ENCODE data around the gene BCR. TPM values are rescaled to one million over a fixed set of nuclear protein-coding genes. Genes with fewer than 3 reads are reported as not detected.

Gene BCR
- total and polyA plus RNA-seq, 2 donors (not counting 1 experiment from before 2014, with no cell fraction given), result 30.2 to 46.4 TPM

DNA sequence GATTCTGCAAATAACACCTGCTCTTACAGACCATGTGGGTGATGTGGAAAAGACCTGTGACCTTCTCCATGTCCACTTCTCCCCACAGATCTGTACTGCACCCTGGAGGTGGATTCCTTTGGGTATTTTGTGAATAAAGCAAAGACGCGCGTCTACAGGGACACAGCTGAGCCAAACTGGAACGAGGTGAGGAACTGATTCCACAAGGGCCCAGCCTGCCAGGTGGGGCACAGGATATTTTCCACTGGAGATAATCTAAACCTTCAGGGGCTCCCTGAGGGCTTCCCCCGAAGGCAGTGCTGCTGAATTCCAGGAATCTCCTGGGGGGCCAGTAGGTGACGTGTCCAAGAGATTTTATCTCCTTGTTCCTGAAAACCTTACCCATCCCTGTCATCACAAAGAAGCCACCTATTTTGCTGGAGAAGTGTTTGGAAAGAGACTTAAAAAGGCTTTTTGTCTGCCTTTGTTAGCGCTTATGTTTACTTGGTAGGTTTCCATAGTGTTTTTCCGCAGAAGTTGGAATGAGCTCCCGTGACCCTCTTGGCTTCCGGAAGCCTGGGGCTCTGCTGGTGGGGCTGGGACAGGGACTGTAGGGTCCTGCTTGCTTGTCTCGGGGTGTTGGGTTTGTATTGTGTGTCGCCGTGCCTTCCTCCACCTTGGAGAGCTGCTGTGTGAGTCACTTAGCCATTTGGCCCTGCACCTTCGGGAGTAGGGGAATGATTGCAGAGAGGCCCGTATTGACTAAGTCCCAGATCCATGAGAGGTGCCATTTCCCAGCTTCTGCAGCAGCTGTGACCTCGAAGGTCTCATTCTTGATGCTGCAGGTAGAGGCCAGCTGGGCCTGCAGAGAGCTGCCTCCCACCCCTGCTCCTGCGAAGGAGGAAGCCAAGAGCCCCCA is 112.4 kb downstream of the BCR start:
- Mint-ChIP-seq H3K27me3 (no peaks in the 10 kb centered on the region), H3K9me3 (ENCODE audit: insufficient read depth) (no peaks in the 10 kb centered on the region), H3K27ac (no peak overlapping the region), H3K4me3 (no peak overlapping the region), H3K4me1 (no peaks in the 10 kb centered on the region)
- ChIA-PET CTCF (interaction anchor here (1.4 to 4.0 kb wide), 2 partner anchors 11 to 119 kb away, joined by 5 to 26 read pairs; no protein-coding TSS in a partner anchor), POLR2A (no interaction called here)
- H3K27me3 ChIP-seq (replicated peaks in 1 of 4; ENCODE audit: control extremely low read depth in 1 of 4, control insufficient read depth in 3 of 4, insufficient read depth in 4 of 4, low read length in 3 of 4), result no peaks in the 10 kb centered on the region
- H3K36me3 ChIP-seq (replicated peaks in 1 of 2; ENCODE audit: control extremely low read depth in 1 of 2, control insufficient read depth in 1 of 2, extremely low read depth in 1 of 2, insufficient read depth in 2 of 2, low read length in 1 of 2), result peaks cover 0 to 48% of the 10 kb centered on the region in 2 experiments
- no peak overlapping the region for H3K4me2 ChIP-seq (replicated peaks; ENCODE audit: low read depth, low read length, poor library complexity, severe bottlenecking)
- no peak for DNase-seq
- H3K9me3 ChIP-seq (ENCODE audit: control extremely low read depth in 1 of 3, control insufficient read depth in 2 of 3, insufficient read depth in 1 of 3, low read length in 2 of 3), result peaks cover 0 to 2% (median 0%) of the 10 kb centered on the region in 3 donors
- H3K9ac ChIP-seq (ENCODE audit: low read length), result no peak overlapping the region
- no peaks in the 10 kb centered on the region for H3K79me2 ChIP-seq (ENCODE audit: control insufficient read depth, insufficient read depth, low read length)
- 92% methylated on average over 15 of the region's 17 CpGs for WGBS (ENCODE audit: insufficient coverage)
- H3K4me1 ChIP-seq (ENCODE audit: control insufficient read depth in 2 of 2, insufficient read depth in 2 of 2, low read length in 2 of 2), result no peaks in the 10 kb centered on the region
- no peak overlapping the region for H3K27ac ChIP-seq (ENCODE audit: low read length in 2 of 2)
- no peak overlapping the region for H3K4me3 ChIP-seq (ENCODE audit: control extremely low read depth in 1 of 5, extremely low read depth in 1 of 5, insufficient read depth in 1 of 5, low read depth in 2 of 5, low read length in 4 of 5)
- ATAC-seq (ENCODE audit: low read depth), result no peak
- no peaks in the 10 kb centered on the region for H4K20me1 ChIP-seq (ENCODE audit: control insufficient read depth, insufficient read depth, low read length, poor library complexity, severe bottlenecking)
- H2AFZ ChIP-seq (ENCODE audit: insufficient read depth, low read depth, low read length, poor library complexity, severe bottlenecking), result no peak overlapping the region
- intact Hi-C loops (cut with micrococcal nuclease), result no loop called here
- TF ChIP-seq, protein P1, sequence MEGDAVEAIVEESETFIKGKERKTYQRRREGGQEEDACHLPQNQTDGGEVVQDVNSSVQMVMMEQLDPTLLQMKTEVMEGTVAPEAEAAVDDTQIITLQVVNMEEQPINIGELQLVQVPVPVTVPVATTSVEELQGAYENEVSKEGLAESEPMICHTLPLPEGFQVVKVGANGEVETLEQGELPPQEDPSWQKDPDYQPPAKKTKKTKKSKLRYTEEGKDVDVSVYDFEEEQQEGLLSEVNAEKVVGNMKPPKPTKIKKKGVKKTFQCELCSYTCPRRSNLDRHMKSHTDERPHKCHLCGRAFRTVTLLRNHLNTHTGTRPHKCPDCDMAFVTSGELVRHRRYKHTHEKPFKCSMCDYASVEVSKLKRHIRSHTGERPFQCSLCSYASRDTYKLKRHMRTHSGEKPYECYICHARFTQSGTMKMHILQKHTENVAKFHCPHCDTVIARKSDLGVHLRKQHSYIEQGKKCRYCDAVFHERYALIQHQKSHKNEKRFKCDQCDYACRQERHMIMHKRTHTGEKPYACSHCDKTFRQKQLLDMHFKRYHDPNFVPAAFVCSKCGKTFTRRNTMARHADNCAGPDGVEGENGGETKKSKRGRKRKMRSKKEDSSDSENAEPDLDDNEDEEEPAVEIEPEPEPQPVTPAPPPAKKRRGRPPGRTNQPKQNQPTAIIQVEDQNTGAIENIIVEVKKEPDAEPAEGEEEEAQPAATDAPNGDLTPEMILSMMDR (IDR thresholded peaks at IDR 0.05), result no peak
- no peak for TF ChIP-seq EZH2 (IDR thresholded peaks at IDR 0.05; ENCODE audit: borderline replicate concordance, insufficient read depth, low read depth, low read length, poor library complexity, severe bottlenecking)

DNA sequence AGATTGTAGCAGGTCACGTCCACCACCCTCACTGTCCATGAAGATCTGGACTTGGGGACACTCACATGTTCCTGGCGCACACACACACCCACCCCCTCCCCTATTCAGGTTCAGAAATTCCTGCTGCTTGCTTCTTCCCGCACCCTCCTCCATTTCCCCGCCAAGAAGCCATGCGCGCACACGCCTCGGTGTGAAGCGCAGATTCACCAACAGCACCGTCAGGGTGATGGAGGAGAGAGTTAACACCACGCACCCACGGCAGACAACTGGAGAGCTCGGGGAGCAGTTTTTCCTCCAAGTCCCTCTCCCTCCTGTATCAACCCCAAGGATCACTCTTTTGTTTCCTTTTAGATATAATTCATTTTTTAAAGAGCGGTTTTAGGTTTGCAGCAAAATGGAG is 113.4 kb downstream of the BCR start:
- Mint-ChIP-seq H3K9me3 (ENCODE audit: insufficient read depth) (no peaks in the 10 kb centered on the region), H3K27me3 (no peaks in the 10 kb centered on the region), H3K4me3 (no peak overlapping the region), H3K27ac (no peak overlapping the region), H3K4me1 (no peaks in the 10 kb centered on the region)
- ChIA-PET POLR2A (interaction anchor here (0.7 kb wide), 1 partner anchor 112 kb away, joined by 3 read pairs; no protein-coding TSS in a partner anchor), CTCF (interaction anchor here (1.4 kb wide), 1 partner anchor 12 kb away, joined by 5 read pairs; no protein-coding TSS in a partner anchor)
- H3K4me2 ChIP-seq (replicated peaks; ENCODE audit: low read depth, low read length, poor library complexity, severe bottlenecking), result no peak overlapping the region
- intact Hi-C loops (cut with micrococcal nuclease), result no loop called here
- no peak overlapping the region for H3K4me3 ChIP-seq (ENCODE audit: control extremely low read depth in 1 of 5, extremely low read depth in 1 of 5, insufficient read depth in 1 of 5, low read depth in 2 of 5, low read length in 4 of 5)
- H3K9me3 ChIP-seq (ENCODE audit: control extremely low read depth in 1 of 3, control insufficient read depth in 2 of 3, insufficient read depth in 1 of 3, low read length in 2 of 3), result peaks cover 0 to 2% (median 0%) of the 10 kb centered on the region in 3 donors
- WGBS (ENCODE audit: insufficient coverage), result 97% methylated on average over 11 of the region's 14 CpGs
- H4K20me1 ChIP-seq (ENCODE audit: control insufficient read depth, insufficient read depth, low read length, poor library complexity, severe bottlenecking), result no peaks in the 10 kb centered on the region
- H3K27me3 ChIP-seq (replicated peaks in 1 of 4; ENCODE audit: control extremely low read depth in 1 of 4, control insufficient read depth in 3 of 4, insufficient read depth in 4 of 4, low read length in 3 of 4), result no peaks in the 10 kb centered on the region
- H2AFZ ChIP-seq (ENCODE audit: insufficient read depth, low read depth, low read length, poor library complexity, severe bottlenecking), result no peak overlapping the region
- no peak for DNase-seq
- no peaks in the 10 kb centered on the region for H3K79me2 ChIP-seq (ENCODE audit: control insufficient read depth, insufficient read depth, low read length)
- no peak for TF ChIP-seq EZH2 (IDR thresholded peaks at IDR 0.05; ENCODE audit: borderline replicate concordance, insufficient read depth, low read depth, low read length, poor library complexity, severe bottlenecking)
- TF ChIP-seq, protein P1 (IDR thresholded peaks at IDR 0.05), result no peak
- H3K36me3 ChIP-seq (replicated peaks in 1 of 2; ENCODE audit: control extremely low read depth in 1 of 2, control insufficient read depth in 1 of 2, extremely low read depth in 1 of 2, insufficient read depth in 2 of 2, low read length in 1 of 2), result peaks cover 0 to 51% of the 10 kb centered on the region in 2 experiments
- H3K27ac ChIP-seq (ENCODE audit: low read length in 2 of 2), result no peak overlapping the region
- ATAC-seq (ENCODE audit: low read depth), result no peak
- H3K9ac ChIP-seq (ENCODE audit: low read length), result no peak overlapping the region
- no peaks in the 10 kb centered on the region for H3K4me1 ChIP-seq (ENCODE audit: control insufficient read depth in 2 of 2, insufficient read depth in 2 of 2, low read length in 2 of 2)

Data from B cell (primary cell).